WTC11 (cell line): ENCODE measurements around the gene CCNA2. TPM values are rescaled to one million over a fixed set of nuclear protein-coding genes. Genes with fewer than 3 reads are reported as not detected.

Experiments
- ATF1 ChIP-seq: sonication (generic); formaldehyde crosslinking; IDR thresholded peaks from 2 replicates; pipeline ENCODE4 v1.8.1; 2023; ENCODE audit warnings: mild to moderate bottlenecking, moderate library complexity, missing genetic modification reagents
- CREB1 ChIP-seq: sonication (generic); formaldehyde crosslinking; IDR thresholded peaks from 2 replicates; pipeline ENCODE4 v1.8.0; 2023; ENCODE audit warnings: mild to moderate bottlenecking, missing genetic modification reagents
- CREM ChIP-seq: sonication (generic); formaldehyde crosslinking; IDR thresholded peaks from 2 replicates; pipeline ENCODE4 v1.8.1; 2022; ENCODE audit warnings: mild to moderate bottlenecking, missing genetic modification reagents, moderate library complexity
- EMX1 ChIP-seq: fragments of 250-450 bp; sonication (Bioruptor Pico); IDR thresholded peaks from 2 replicates; pipeline ENCODE4 v1.8.0; 2021; ENCODE audit warnings: mild to moderate bottlenecking
- FOXJ3 ChIP-seq: sonication (generic); formaldehyde crosslinking; IDR thresholded peaks from 2 replicates; pipeline ENCODE4 v1.9.0; 2021; ENCODE audit warnings: missing genetic modification reagents, mild to moderate bottlenecking, borderline replicate concordance
- FOXP1 ChIP-seq: sonication (generic); formaldehyde crosslinking; IDR thresholded peaks from 2 replicates; pipeline ENCODE4 v1.8.0; 2022; ENCODE audit warnings: missing genetic modification reagents, mild to moderate bottlenecking, moderate library complexity, borderline replicate concordance
- NFYB ChIP-seq: sonication (generic); formaldehyde crosslinking; conservative IDR thresholded peaks from 2 replicates; pipeline ENCODE4 v1.8.0; 2022; ENCODE audit warnings: low read depth, missing genetic modification reagents
- OVOL2 ChIP-seq: fragments of 250-450 bp; sonication (Bioruptor Pico); IDR thresholded peaks from 2 replicates; pipeline ENCODE4 v1.9.0; 2021; ENCODE audit warnings: mild to moderate bottlenecking, borderline replicate concordance
- SMAD3 ChIP-seq: sonication (generic); formaldehyde crosslinking; IDR thresholded peaks from 2 replicates; pipeline ENCODE4 v1.8.0; 2022; ENCODE audit warnings: missing genetic modification reagents, mild to moderate bottlenecking, borderline replicate concordance
- SP1 ChIP-seq: sonication (generic); formaldehyde crosslinking; conservative IDR thresholded peaks from 2 replicates; pipeline ENCODE4 v1.8.1; 2022; ENCODE audit warnings: missing genetic modification reagents
- TEAD1 ChIP-seq: sonication (generic); formaldehyde crosslinking; IDR thresholded peaks from 2 replicates; pipeline ENCODE4 v1.8.0; 2022; ENCODE audit warnings: mild to moderate bottlenecking, missing genetic modification reagents
- TEAD4 ChIP-seq: sonication (generic); formaldehyde crosslinking; IDR thresholded peaks from 2 replicates; pipeline ENCODE4 v1.8.0; 2022; ENCODE audit warnings: mild to moderate bottlenecking, missing genetic modification reagents
- ZNF263 ChIP-seq: sonication (generic); formaldehyde crosslinking; IDR thresholded peaks from 2 replicates; pipeline ENCODE4 v1.8.1; 2022; ENCODE audit warnings: low read depth, mild to moderate bottlenecking, moderate library complexity, missing genetic modification reagents
- ZNF317 ChIP-seq: sonication (generic); formaldehyde crosslinking; IDR thresholded peaks from 2 replicates; pipeline ENCODE4 v1.8.1; 2023; ENCODE audit warnings: low read depth, mild to moderate bottlenecking, moderate library complexity, missing genetic modification reagents, borderline replicate concordance
- total RNA-seq: library from RNA; stranded (reverse); gene quantifications from 3 replicates; pipeline ENCODE4 v1.2.3, GENCODE V29; 2021
- TF ChIP-seq, protein P1 (sequence below): fragments of 250-450 bp; sonication (Bioruptor Pico); IDR thresholded peaks from 2 replicates; pipeline ENCODE4 v2.1.2; 2022; ENCODE audit warnings: mild to moderate bottlenecking, moderate library complexity
- TF ChIP-seq, protein P2 (sequence below): sonication (generic); formaldehyde crosslinking; IDR thresholded peaks from 2 replicates; pipeline ENCODE4 v1.8.0; 2022; ENCODE audit warnings: mild to moderate bottlenecking, missing genetic modification reagents
- TF ChIP-seq, protein P3 (sequence below): sonication (generic); formaldehyde crosslinking; IDR thresholded peaks from 2 replicates; pipeline ENCODE4 v1.8.0; 2022; ENCODE audit warnings: mild to moderate bottlenecking, missing genetic modification reagents
- TF ChIP-seq, protein P4 (sequence below): sonication (generic); formaldehyde crosslinking; IDR thresholded peaks from 2 replicates; pipeline ENCODE4 v1.8.0; 2023; ENCODE audit warnings: mild to moderate bottlenecking, missing genetic modification reagents
- TF ChIP-seq, protein P5 (sequence below): sonication (generic); formaldehyde crosslinking; IDR thresholded peaks from 2 replicates; pipeline ENCODE4 v1.8.1; 2023; ENCODE audit warnings: mild to moderate bottlenecking, missing genetic modification reagents
- TF ChIP-seq, protein P6 (sequence below): sonication (generic); formaldehyde crosslinking; conservative IDR thresholded peaks from 2 replicates; pipeline ENCODE4 v1.8.1; 2023; ENCODE audit warnings: mild to moderate bottlenecking, low read depth, missing genetic modification reagents, moderate library complexity
- TF ChIP-seq, protein P7 (sequence below): sonication (generic); formaldehyde crosslinking; IDR thresholded peaks from 2 replicates; pipeline ENCODE4 v1.8.1; 2022; ENCODE audit warnings: missing genetic modification reagents, borderline replicate concordance
- TF ChIP-seq, protein P8 (sequence below): sonication (generic); formaldehyde crosslinking; IDR thresholded peaks from 2 replicates; pipeline ENCODE4 v1.8.1; 2023; ENCODE audit warnings: mild to moderate bottlenecking, missing genetic modification reagents, moderate library complexity

CCNA2 gene
- total RNA-seq, 1 experiment from 2014 or later = 95.1 TPM

DNA sequence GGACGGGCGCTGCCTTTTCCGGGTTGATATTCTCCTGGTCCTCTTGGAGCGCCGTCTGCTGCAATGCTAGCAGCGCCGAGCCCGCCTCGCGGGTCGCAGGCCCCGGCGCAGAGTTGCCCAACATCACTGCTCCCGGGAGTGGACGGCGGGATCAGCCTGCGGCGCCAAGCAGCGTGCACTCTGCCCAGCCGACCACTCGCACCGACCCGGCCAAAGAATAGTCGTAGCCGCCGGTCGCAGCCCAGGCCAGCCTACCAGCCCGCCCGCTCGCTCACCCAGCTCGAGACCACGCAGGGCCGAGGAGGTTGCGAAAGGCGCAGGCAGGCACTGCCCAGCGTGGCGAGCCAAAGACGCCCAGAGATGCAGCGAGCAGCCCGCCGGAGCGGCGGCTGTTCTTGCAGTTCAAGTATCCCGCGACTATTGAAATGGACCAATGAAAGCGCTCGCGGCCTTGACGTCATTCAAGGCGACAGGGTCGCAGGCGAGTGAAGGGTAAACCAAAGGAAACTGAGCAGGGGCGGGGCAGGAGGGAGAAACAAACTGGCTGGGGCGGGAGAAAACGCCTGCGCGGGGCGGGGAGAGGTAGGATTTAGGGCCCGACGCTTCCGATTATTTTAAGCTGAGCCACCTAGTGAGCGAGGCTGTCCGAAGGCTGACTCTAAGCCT lies at the start of gene CCNA2 (continued):
- TF ChIP-seq, protein P1, sequence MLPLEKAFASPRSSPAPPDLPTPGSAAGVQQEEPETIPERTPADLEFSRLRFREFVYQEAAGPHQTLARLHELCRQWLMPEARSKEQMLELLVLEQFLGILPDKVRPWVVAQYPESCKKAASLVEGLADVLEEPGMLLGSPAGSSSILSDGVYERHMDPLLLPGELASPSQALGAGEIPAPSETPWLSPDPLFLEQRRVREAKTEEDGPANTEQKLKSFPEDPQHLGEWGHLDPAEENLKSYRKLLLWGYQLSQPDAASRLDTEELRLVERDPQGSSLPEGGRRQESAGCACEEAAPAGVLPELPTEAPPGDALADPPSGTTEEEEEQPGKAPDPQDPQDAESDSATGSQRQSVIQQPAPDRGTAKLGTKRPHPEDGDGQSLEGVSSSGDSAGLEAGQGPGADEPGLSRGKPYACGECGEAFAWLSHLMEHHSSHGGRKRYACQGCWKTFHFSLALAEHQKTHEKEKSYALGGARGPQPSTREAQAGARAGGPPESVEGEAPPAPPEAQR (CRISPR knock-in tag) = no peak
- TF ChIP-seq ZNF317 (CRISPR knock-in tag) (no peak), CREM (CRISPR knock-in tag) (peak; percentile 97), SP1 (peak; percentile 83), FOXJ3 (CRISPR knock-in tag) (no peak), NFYB (CRISPR knock-in tag) (peak; percentile 83), EMX1 (CRISPR knock-in tag) (no peak), TEAD1 (CRISPR knock-in tag) (peak; percentile 74), FOXP1 (CRISPR knock-in tag) (peak; percentile 87), CREB1 (CRISPR knock-in tag) (peak; percentile 89), TEAD4 (CRISPR knock-in tag) (no peak), ATF1 (CRISPR knock-in tag) (peak; percentile 53; the same call in 1 of the 2 replicates), OVOL2 (CRISPR knock-in tag) (no peak), SMAD3 (CRISPR knock-in tag) (no peak), ZNF263 (no peak)
- TF ChIP-seq, protein P2, sequence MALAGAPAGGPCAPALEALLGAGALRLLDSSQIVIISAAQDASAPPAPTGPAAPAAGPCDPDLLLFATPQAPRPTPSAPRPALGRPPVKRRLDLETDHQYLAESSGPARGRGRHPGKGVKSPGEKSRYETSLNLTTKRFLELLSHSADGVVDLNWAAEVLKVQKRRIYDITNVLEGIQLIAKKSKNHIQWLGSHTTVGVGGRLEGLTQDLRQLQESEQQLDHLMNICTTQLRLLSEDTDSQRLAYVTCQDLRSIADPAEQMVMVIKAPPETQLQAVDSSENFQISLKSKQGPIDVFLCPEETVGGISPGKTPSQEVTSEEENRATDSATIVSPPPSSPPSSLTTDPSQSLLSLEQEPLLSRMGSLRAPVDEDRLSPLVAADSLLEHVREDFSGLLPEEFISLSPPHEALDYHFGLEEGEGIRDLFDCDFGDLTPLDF (CRISPR knock-in tag) = no peak
- TF ChIP-seq, protein P3, sequence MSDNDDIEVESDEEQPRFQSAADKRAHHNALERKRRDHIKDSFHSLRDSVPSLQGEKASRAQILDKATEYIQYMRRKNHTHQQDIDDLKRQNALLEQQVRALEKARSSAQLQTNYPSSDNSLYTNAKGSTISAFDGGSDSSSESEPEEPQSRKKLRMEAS (CRISPR knock-in tag) = peak; percentile 83
- TF ChIP-seq, protein P4, sequence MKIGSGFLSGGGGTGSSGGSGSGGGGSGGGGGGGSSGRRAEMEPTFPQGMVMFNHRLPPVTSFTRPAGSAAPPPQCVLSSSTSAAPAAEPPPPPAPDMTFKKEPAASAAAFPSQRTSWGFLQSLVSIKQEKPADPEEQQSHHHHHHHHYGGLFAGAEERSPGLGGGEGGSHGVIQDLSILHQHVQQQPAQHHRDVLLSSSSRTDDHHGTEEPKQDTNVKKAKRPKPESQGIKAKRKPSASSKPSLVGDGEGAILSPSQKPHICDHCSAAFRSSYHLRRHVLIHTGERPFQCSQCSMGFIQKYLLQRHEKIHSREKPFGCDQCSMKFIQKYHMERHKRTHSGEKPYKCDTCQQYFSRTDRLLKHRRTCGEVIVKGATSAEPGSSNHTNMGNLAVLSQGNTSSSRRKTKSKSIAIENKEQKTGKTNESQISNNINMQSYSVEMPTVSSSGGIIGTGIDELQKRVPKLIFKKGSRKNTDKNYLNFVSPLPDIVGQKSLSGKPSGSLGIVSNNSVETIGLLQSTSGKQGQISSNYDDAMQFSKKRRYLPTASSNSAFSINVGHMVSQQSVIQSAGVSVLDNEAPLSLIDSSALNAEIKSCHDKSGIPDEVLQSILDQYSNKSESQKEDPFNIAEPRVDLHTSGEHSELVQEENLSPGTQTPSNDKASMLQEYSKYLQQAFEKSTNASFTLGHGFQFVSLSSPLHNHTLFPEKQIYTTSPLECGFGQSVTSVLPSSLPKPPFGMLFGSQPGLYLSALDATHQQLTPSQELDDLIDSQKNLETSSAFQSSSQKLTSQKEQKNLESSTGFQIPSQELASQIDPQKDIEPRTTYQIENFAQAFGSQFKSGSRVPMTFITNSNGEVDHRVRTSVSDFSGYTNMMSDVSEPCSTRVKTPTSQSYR (CRISPR knock-in tag) = no peak
- TF ChIP-seq, protein P5, sequence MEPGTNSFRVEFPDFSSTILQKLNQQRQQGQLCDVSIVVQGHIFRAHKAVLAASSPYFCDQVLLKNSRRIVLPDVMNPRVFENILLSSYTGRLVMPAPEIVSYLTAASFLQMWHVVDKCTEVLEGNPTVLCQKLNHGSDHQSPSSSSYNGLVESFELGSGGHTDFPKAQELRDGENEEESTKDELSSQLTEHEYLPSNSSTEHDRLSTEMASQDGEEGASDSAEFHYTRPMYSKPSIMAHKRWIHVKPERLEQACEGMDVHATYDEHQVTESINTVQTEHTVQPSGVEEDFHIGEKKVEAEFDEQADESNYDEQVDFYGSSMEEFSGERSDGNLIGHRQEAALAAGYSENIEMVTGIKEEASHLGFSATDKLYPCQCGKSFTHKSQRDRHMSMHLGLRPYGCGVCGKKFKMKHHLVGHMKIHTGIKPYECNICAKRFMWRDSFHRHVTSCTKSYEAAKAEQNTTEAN (CRISPR knock-in tag) = 0 out of 2 replicates have a peak, but pooled peaks have one; percentile 22
- TF ChIP-seq, protein P6, sequence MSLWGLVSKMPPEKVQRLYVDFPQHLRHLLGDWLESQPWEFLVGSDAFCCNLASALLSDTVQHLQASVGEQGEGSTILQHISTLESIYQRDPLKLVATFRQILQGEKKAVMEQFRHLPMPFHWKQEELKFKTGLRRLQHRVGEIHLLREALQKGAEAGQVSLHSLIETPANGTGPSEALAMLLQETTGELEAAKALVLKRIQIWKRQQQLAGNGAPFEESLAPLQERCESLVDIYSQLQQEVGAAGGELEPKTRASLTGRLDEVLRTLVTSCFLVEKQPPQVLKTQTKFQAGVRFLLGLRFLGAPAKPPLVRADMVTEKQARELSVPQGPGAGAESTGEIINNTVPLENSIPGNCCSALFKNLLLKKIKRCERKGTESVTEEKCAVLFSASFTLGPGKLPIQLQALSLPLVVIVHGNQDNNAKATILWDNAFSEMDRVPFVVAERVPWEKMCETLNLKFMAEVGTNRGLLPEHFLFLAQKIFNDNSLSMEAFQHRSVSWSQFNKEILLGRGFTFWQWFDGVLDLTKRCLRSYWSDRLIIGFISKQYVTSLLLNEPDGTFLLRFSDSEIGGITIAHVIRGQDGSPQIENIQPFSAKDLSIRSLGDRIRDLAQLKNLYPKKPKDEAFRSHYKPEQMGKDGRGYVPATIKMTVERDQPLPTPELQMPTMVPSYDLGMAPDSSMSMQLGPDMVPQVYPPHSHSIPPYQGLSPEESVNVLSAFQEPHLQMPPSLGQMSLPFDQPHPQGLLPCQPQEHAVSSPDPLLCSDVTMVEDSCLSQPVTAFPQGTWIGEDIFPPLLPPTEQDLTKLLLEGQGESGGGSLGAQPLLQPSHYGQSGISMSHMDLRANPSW = no peak
- TF ChIP-seq, protein P7, sequence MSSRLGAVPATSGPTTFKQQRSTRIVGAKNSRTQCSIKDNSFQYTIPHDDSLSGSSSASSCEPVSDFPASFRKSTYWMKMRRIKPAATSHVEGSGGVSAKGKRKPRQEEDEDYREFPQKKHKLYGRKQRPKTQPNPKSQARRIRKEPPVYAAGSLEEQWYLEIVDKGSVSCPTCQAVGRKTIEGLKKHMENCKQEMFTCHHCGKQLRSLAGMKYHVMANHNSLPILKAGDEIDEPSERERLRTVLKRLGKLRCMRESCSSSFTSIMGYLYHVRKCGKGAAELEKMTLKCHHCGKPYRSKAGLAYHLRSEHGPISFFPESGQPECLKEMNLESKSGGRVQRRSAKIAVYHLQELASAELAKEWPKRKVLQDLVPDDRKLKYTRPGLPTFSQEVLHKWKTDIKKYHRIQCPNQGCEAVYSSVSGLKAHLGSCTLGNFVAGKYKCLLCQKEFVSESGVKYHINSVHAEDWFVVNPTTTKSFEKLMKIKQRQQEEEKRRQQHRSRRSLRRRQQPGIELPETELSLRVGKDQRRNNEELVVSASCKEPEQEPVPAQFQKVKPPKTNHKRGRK (CRISPR knock-in tag) = no peak
- TF ChIP-seq, protein P8, sequence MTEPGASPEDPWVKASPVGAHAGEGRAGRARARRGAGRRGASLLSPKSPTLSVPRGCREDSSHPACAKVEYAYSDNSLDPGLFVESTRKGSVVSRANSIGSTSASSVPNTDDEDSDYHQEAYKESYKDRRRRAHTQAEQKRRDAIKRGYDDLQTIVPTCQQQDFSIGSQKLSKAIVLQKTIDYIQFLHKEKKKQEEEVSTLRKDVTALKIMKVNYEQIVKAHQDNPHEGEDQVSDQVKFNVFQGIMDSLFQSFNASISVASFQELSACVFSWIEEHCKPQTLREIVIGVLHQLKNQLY (CRISPR knock-in tag) = 0 out of 2 replicates have a peak, but pooled peaks have one; percentile 57
